ENCODE measurements around the gene MUSTN1.

The MUSTN1 gene

GRCh38 chr3:52870471-52870870, 35.7 kb upstream of the MUSTN1 start:
- DNase-seq (ENCODE audit: low read depth in 2 of 2) = no peak
- H3K4me3 ChIP-seq (replicated peaks in 1 of 2; ENCODE audit: low read depth in 2 of 2, low read length in 2 of 2) = no peak overlapping the region
- no peak for TF ChIP-seq CTCF (IDR thresholded peaks at IDR 0.05; ENCODE audit: low read depth, low read length)

- TF ChIP-seq CTCF (IDR thresholded peaks at IDR 0.05; ENCODE audit: low read depth, low read length) = no peak
- DNase-seq (ENCODE audit: low read depth in 2 of 2) = no peak
- no peak overlapping the region for H3K4me3 ChIP-seq (replicated peaks in 1 of 2; ENCODE audit: low read depth in 2 of 2, low read length in 2 of 2)
These were observed 31.6 kb upstream of the MUSTN1 start for GRCh38 chr3:52866427-52866826.

- TF ChIP-seq CTCF (IDR thresholded peaks at IDR 0.05; ENCODE audit: low read depth, low read length) = no peak
- no peak for DNase-seq (ENCODE audit: low read depth in 2 of 2)
These were observed 31.2 kb upstream of the MUSTN1 start for GRCh38 chr3:52865994-52866393.

DNA sequence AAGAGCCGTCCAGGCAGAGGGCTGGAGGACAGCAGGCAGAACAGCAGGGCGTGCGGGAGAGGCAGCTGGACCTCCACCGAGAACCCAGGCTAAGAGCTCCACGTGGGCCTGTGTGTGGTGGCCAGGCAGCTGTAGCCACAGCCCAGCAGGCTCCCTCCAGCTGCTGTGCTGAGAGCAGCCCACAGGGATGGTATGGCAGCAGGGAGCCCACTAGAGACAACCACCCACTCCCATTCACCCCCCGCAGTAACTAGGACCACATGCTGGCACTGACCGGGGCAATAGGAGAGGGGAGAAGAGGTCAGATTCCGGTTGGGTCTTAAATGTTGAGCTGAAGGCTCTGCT, 25.6 kb upstream of the MUSTN1 start:
- no peak overlapping the region for H3K4me3 ChIP-seq (replicated peaks in 1 of 2; ENCODE audit: low read depth in 2 of 2, low read length in 2 of 2)
- DNase-seq (ENCODE audit: low read depth in 2 of 2) = no peak
- TF ChIP-seq CTCF (IDR thresholded peaks at IDR 0.05; ENCODE audit: low read depth, low read length) = no peak

More at GRCh38 chr3:52865994-52866393, 31.2 kb upstream of the MUSTN1 start:
- H3K4me3 ChIP-seq (replicated peaks in 1 of 2; ENCODE audit: low read depth in 2 of 2, low read length in 2 of 2) = no peak overlapping the region

GRCh38 chr3:52859686-52860423, 25.0 kb upstream of the MUSTN1 start:
- H3K4me3 ChIP-seq (replicated peaks in 1 of 2; ENCODE audit: low read depth in 2 of 2, low read length in 2 of 2) = no peak overlapping the region
- no peak for TF ChIP-seq CTCF (IDR thresholded peaks at IDR 0.05; ENCODE audit: low read depth, low read length)
- DNase-seq (ENCODE audit: low read depth in 2 of 2) = no peak

- no peak for TF ChIP-seq CTCF (IDR thresholded peaks at IDR 0.05; ENCODE audit: low read depth, low read length)
- no peak for DNase-seq (ENCODE audit: low read depth in 2 of 2)
- no peak overlapping the region for H3K4me3 ChIP-seq (replicated peaks in 1 of 2; ENCODE audit: low read depth in 2 of 2, low read length in 2 of 2)
These were observed 23.0 kb upstream of the MUSTN1 start for GRCh38 chr3:52857864-52858263.

- DNase-seq (ENCODE audit: low read depth in 2 of 2) = no peak
- TF ChIP-seq CTCF (IDR thresholded peaks at IDR 0.05; ENCODE audit: low read depth, low read length) = no peak
- no peak overlapping the region for H3K4me3 ChIP-seq (replicated peaks in 1 of 2; ENCODE audit: low read depth in 2 of 2, low read length in 2 of 2)
These were observed 22.3 kb upstream of the MUSTN1 start for GRCh38 chr3:52857133-52857532.
